IMR-90 (cell line): ENCODE data around the gene SPPL2C. TPM values are rescaled to one million over a fixed set of nuclear protein-coding genes. Genes with fewer than 3 reads are reported as not detected.

ENCODE experiments used
- ATAC-seq: fragments of 200-7000 bp; cut with Tn5 transposase; 2 replicates; pipeline ENCODE4 v1.9.1; 2020; ENCODE audit warnings: low read depth, mild to moderate bottlenecking, moderate library complexity
- BruUV-seq: library from RNA; stranded (reverse); fragments of 400-500 nt; replicated peaks from 2 replicates; lab custom pipeline; 2021; lab: Mats Ljungman, UMichigan
- CTCF ChIA-PET: fragments of 300-600 bp; formaldehyde crosslinking; extraction: SDS; loops from one replicate; lab custom pipeline; 2021; ENCODE audit warnings: antibody characterized with exemption; lab: Yijun Ruan, JAX
- POLR2A ChIA-PET: fragments of 300-600 bp; sonication (Branson Sonifier 250); formaldehyde crosslinking; loops from one replicate; lab custom pipeline; 2022; ENCODE audit warnings: antibody characterized with exemption; ENCODE audit not compliant: unreplicated experiment; lab: Charles Lee
- DNase-seq: peaks from one replicate; pipeline ENCODE4 v3.0.0; 2013
- H2AFZ ChIP-seq: replicated peaks from 2 replicates; pipeline ENCODE3; 2013; ENCODE audit warnings: low read length, mild to moderate bottlenecking; ENCODE audit not compliant: poor library complexity
- H2AK5ac ChIP-seq: 2 replicates; pipeline ENCODE4 v1.6.1; 2013; ENCODE audit warnings: low read depth, low read length, inconsistent platforms
- H2AK9ac ChIP-seq: replicated peaks from 2 replicates; pipeline ENCODE3; 2013; ENCODE audit warnings: mild to moderate bottlenecking, low read depth, low read length, moderate library complexity; ENCODE audit not compliant: poor library complexity
- H2BK120ac ChIP-seq: 2 replicates; pipeline ENCODE4 v1.6.1; 2013; ENCODE audit warnings: low read depth, low read length, inconsistent platforms
- H2BK15ac ChIP-seq: 3 replicates; pipeline ENCODE4 v1.6.1; 2013; ENCODE audit warnings: low read depth, low read length, inconsistent platforms
- H2BK20ac ChIP-seq: 2 replicates; pipeline ENCODE4 v1.6.1; 2013; ENCODE audit warnings: low read depth, mild to moderate bottlenecking, inconsistent platforms, low read length, moderate library complexity
- H2BK5ac ChIP-seq: 2 replicates; pipeline ENCODE4 v1.6.1; 2013; ENCODE audit warnings: mild to moderate bottlenecking, low read depth, low read length, inconsistent platforms; ENCODE audit not compliant: poor library complexity, severe bottlenecking
- H3K14ac ChIP-seq: replicated peaks from 2 replicates; pipeline ENCODE4 v1.6.1; 2013; ENCODE audit warnings: low read depth, low read length, inconsistent platforms
- H3K18ac ChIP-seq: 2 replicates; pipeline ENCODE4 v1.6.1; 2013; ENCODE audit warnings: low read depth, low read length, control low read depth
- H3K23ac ChIP-seq: 2 replicates; pipeline ENCODE4 v1.6.1; 2013; ENCODE audit warnings: low read depth, low read length, inconsistent platforms
- H3K27ac ChIP-seq: 2 replicates; pipeline ENCODE4 v1.5.1; 2013; ENCODE audit warnings: mild to moderate bottlenecking, control low read depth, low read length; ENCODE audit not compliant: insufficient read depth
- H3K27me3 ChIP-seq: 2 replicates; pipeline ENCODE4 v1.6.1; 2013; ENCODE audit warnings: low read length; ENCODE audit not compliant: control insufficient read depth, insufficient read depth
- H3K36me3 ChIP-seq: 2 replicates; pipeline ENCODE4 v1.6.1; 2013; ENCODE audit warnings: low read length, mixed read lengths; ENCODE audit not compliant: control insufficient read depth, insufficient read depth
- H3K4ac ChIP-seq: 2 replicates; pipeline ENCODE4 v1.6.1; 2013; ENCODE audit warnings: low read depth, low read length, inconsistent platforms
- H3K4me1 ChIP-seq: 2 replicates; pipeline ENCODE4 v1.6.1; 2013; ENCODE audit warnings: low read length, mixed read lengths; ENCODE audit not compliant: control insufficient read depth, insufficient read depth
- H3K4me2 ChIP-seq: 2 replicates; pipeline ENCODE4 v1.6.1; 2013; ENCODE audit warnings: low read depth, mild to moderate bottlenecking, control low read depth, low read length, moderate library complexity
- H3K4me3 ChIP-seq: 2 replicates; pipeline ENCODE4 v1.5.1; 2013; ENCODE audit warnings: low read depth, mild to moderate bottlenecking, control low read depth, low read length, moderate library complexity; ENCODE audit not compliant: insufficient read depth
- H3K56ac ChIP-seq: 2 replicates; pipeline ENCODE4 v1.6.1; 2013; ENCODE audit warnings: low read length, inconsistent platforms; ENCODE audit not compliant: insufficient read depth; ENCODE audit errors: extremely low read depth
- H3K79me1 ChIP-seq, 2 experiments: 2 replicates each; pipeline ENCODE4 v1.6.1; 2013; ENCODE audit warnings: low read length in 2 of 2, inconsistent platforms in 1 of 2, low read depth in 1 of 2
- H3K9ac ChIP-seq: 2 replicates; pipeline ENCODE4 v1.6.1; 2013; ENCODE audit warnings: low read depth, low read length, control low read depth
- H3K9me1 ChIP-seq: 2 replicates; pipeline ENCODE4 v1.6.1; 2013; ENCODE audit warnings: low read length, inconsistent platforms; ENCODE audit not compliant: insufficient read depth
- H3K9me3 ChIP-seq: 2 replicates; pipeline ENCODE4 v1.6.1; 2013; ENCODE audit warnings: low read length; ENCODE audit not compliant: control insufficient read depth, insufficient read depth
- H4K20me1 ChIP-seq: 2 replicates; pipeline ENCODE4 v1.6.1; 2013; ENCODE audit warnings: low read length, inconsistent platforms; ENCODE audit not compliant: insufficient read depth
- H4K5ac ChIP-seq: 2 replicates; pipeline ENCODE4 v1.6.1; 2013; ENCODE audit warnings: mild to moderate bottlenecking, low read depth, low read length, control low read depth
- H4K8ac ChIP-seq, 2 experiments: 2 replicates each; pipeline ENCODE4 v1.6.1; 2013; ENCODE audit warnings: low read depth in 2 of 2, low read length in 2 of 2, control low read depth in 1 of 2, inconsistent platforms in 1 of 2
- H4K91ac ChIP-seq: 2 replicates; pipeline ENCODE4 v1.6.1; 2013; ENCODE audit warnings: low read depth, low read length, inconsistent platforms; ENCODE audit not compliant: insufficient read depth
- CHD1 ChIP-seq: IDR thresholded peaks from 2 replicates; pipeline ENCODE4 v1.6.1; 2012; ENCODE audit warnings: low read depth, low read length, improper control_type of control experiment
- MAFK ChIP-seq: IDR thresholded peaks from 2 replicates; pipeline ENCODE4 v1.6.1; 2012; ENCODE audit warnings: low read depth, low read length, improper control_type of control experiment
- MAZ ChIP-seq: IDR thresholded peaks from 2 replicates; pipeline ENCODE4 v1.6.1; 2012; ENCODE audit warnings: low read depth, mild to moderate bottlenecking, low read length, improper control_type of control experiment, moderate library complexity, borderline replicate concordance
- whole genome bisulfite sequencing, 2 experiments: methylation state at CpG; one replicate each; pipeline versions ENCODE4 v1.1.5 to v1.1.7; 2013; ENCODE audit warnings: missing lambda C conversion rate in 2 of 2; ENCODE audit not compliant: insufficient read length in 1 of 2; ENCODE audit errors: extremely low coverage in 2 of 2; 5-methylcytosine and 5-hydroxymethylcytosine counted together
- dilution Hi-C: fragments of 300-500 bp; cut with HindIII; formaldehyde crosslinking; loops from one replicate; pipeline ENCODE4 v1.14.3; 2018; ENCODE audit warnings: low sequenced_read_pairs; ENCODE audit not compliant: unreplicated experiment
- in situ Hi-C: fragments of 300-500 bp; cut with MboI; formaldehyde crosslinking; loops from 3 replicates; pipeline ENCODE4 v1.14.3; 2019; ENCODE audit warnings: low sequenced_read_pairs, inconsistent platforms, mixed read lengths
- intact Hi-C: fragments of 100-400 bp; cut with micrococcal nuclease; formaldehyde crosslinking; loops from 2 replicates; pipeline ENCODE4 v1.10.0; 2022
- polyA plus RNA-seq, 3 experiments: library from polyadenylated mRNA; depleted of rRNA; stranded (reverse); fragments of >200 nt; gene quantifications; 2 replicates each; pipeline ENCODE4 v1.2.3, GENCODE V29; 2012; ENCODE audit warnings: low replicate concordance in 1 of 3
- total RNA-seq: library from RNA; depleted of rRNA; stranded (reverse); fragments of >200 nt; gene quantifications from 2 replicates; pipeline ENCODE4 v1.2.3, GENCODE V29; 2012

The SPPL2C gene
- total and polyA plus RNA-seq, 2 of the 4 experiments (the other 2 are of a cell fraction) = not detected

DNA sequence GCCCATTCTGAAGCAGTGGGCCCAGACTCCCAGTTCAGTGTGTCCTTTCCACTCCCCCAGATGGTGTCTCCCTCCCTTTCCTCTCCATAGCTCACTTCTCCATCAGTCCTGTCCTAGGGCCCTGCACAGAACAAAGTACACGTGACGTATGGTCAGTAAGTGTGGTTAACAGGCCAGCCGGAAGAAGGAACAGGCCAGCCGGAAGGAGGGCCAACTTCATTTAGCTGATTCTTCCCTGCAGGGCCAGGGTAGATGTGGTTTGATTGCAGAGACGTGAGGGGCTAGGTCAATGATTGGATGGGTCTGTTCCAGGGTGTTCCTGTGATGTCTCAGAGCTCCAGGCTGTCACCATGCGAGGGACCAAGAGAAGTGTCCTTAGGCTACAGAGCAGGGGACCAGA, 28.9 kb upstream of the SPPL2C start:
- Histone ChIP-seq H4K91ac (no peak overlapping the region), H3K4ac (no peak overlapping the region), H3K18ac (no peak overlapping the region), H3K27ac (no peak overlapping the region), H3K4me3 (no peak overlapping the region), H3K27me3 (peaks cover 16% of the 10 kb centered on the region), H3K9me1 (no peaks in the 10 kb centered on the region), H3K4me2 (no peak overlapping the region), H4K5ac (no peak overlapping the region), H2BK20ac (no peak overlapping the region), H4K8ac (no peak overlapping the region), H3K9me3 (no peaks in the 10 kb centered on the region), H2BK5ac (no peak overlapping the region), H2BK15ac (no peak overlapping the region), H2AFZ (no peak overlapping the region), H2AK9ac (no peak overlapping the region), H2BK120ac (no peak overlapping the region), H3K4me1 (no peaks in the 10 kb centered on the region), H3K36me3 (no peaks in the 10 kb centered on the region), H3K79me1 (no peaks in the 10 kb centered on the region), H2AK5ac (no peak overlapping the region), H3K56ac (no peak overlapping the region), H3K14ac (no peak overlapping the region), H3K23ac (no peak overlapping the region), H3K9ac (no peak overlapping the region), H4K20me1 (no peaks in the 10 kb centered on the region)
- no peak for TF ChIP-seq CHD1
- no peak for TF ChIP-seq MAFK
- no peak for TF ChIP-seq MAZ
- ATAC-seq (no peak), DNase-seq (no peak)
- 64% methylated on average over 3 of the region's 6 CpGs; no CpG with 5 or more reads in 1 of the 2 experiments for WGBS, 2 experiments
- no TSS peak for BruUV-seq
- CTCF ChIA-PET = no interaction called here
- dilution Hi-C loops = no loop called here
- intact Hi-C loops = no loop called here
- in situ Hi-C loops = no loop called here
- POLR2A ChIA-PET = no interaction called here
